Glutamatergic neuron (in vitro differentiated cells): ENCODE data around the gene CREB5. TPM values are rescaled to one million over a fixed set of nuclear protein-coding genes. Genes with fewer than 3 reads are reported as not detected.
A peak's percentile ranks its signal among the peaks of the same experiment; 100 is the strongest.

Experiments
- DNase-seq: peaks from one replicate; pipeline ENCODE4 v3.0.0; 2022
- H3K27ac Mint-ChIP-seq: one replicate; pipeline ENCODE4 v1.8.0; 2020; ENCODE audit warnings: mild to moderate bottlenecking, mixed read lengths, inconsistent platforms; ENCODE audit not compliant: unreplicated experiment
- H3K27me3 Mint-ChIP-seq: one replicate; pipeline ENCODE4 v1.8.0; 2020; ENCODE audit warnings: mild to moderate bottlenecking, moderate library complexity, mixed read lengths, inconsistent platforms; ENCODE audit not compliant: unreplicated experiment
- H3K36me3 Mint-ChIP-seq: one replicate; pipeline ENCODE4 v1.8.0; 2020; ENCODE audit warnings: mild to moderate bottlenecking, mixed read lengths, inconsistent platforms; ENCODE audit not compliant: unreplicated experiment
- H3K4me1 Mint-ChIP-seq: one replicate; pipeline ENCODE4 v1.8.0; 2020; ENCODE audit warnings: mild to moderate bottlenecking, low read depth, mixed read lengths, inconsistent platforms; ENCODE audit not compliant: unreplicated experiment
- H3K4me3 Mint-ChIP-seq: one replicate; pipeline ENCODE4 v1.8.0; 2020; ENCODE audit warnings: mild to moderate bottlenecking, mixed read lengths, inconsistent platforms; ENCODE audit not compliant: unreplicated experiment
- H3K9me3 Mint-ChIP-seq: one replicate; pipeline ENCODE4 v1.8.0; 2020; ENCODE audit warnings: mild to moderate bottlenecking, moderate library complexity, mixed read lengths, inconsistent platforms; ENCODE audit not compliant: unreplicated experiment
- total RNA-seq: library from RNA; stranded (reverse); fragmentation: NEBNext Ultra II Directional; extraction: Animal tissue kit (Norgen Biotek cat#: 25700); gene quantifications from one replicate; pipeline ENCODE4 v1.2.1, GENCODE V29; 2021; ENCODE audit not compliant: unreplicated experiment
- TF ChIP-seq, protein P1 (sequence below): fragments of 200-600 bp; sonication (generic); IDR thresholded peaks from one replicate; pipeline ENCODE4 v1.5.0; 2021; ENCODE audit not compliant: partially characterized antibody, unreplicated experiment

Gene CREB5
- total RNA-seq, 1 donor from 2014 or later, result 50.4 TPM

DNA sequence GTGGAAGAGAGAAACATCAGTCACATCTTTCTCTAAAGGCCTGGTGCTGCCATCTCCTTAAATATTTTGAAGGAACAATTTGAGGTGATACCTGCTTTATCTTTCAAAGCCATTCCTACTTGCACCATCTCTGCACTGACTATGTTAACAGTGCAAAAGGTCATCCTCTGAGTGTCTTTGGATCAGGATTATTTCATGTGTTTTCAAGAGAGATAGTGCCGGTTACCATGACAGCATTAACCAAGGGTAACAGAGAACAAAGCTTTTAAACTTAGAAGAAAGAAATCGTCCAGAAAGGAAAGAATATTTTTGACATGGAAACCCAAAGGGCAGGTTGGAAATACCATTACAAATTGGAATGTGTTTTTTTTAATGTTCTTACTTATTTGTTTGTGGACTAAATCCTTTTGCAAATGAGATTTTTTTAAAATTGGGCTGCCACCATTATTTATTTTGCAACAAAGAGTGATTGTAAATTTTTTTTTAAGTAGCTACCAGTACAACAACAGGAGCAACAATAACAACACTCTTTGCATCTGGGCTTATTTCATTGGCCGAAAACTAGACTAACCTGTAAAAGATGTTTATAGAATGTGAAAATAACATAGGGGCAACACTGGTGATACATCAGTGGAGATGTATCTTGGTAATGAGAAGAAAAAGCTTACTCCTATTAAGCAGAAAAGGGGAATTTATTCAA lies 234.2 kb downstream of the CREB5 start:
- Mint-ChIP-seq H3K4me3 (no peak overlapping the region), H3K27me3 (peaks cover 3% of the 10 kb centered on the region), H3K27ac (no peak overlapping the region), H3K4me1 (peaks cover 21% of the 10 kb centered on the region), H3K9me3 (peaks cover 4% of the 10 kb centered on the region), H3K36me3 (peaks cover 3% of the 10 kb centered on the region)
- TF ChIP-seq, protein P1, sequence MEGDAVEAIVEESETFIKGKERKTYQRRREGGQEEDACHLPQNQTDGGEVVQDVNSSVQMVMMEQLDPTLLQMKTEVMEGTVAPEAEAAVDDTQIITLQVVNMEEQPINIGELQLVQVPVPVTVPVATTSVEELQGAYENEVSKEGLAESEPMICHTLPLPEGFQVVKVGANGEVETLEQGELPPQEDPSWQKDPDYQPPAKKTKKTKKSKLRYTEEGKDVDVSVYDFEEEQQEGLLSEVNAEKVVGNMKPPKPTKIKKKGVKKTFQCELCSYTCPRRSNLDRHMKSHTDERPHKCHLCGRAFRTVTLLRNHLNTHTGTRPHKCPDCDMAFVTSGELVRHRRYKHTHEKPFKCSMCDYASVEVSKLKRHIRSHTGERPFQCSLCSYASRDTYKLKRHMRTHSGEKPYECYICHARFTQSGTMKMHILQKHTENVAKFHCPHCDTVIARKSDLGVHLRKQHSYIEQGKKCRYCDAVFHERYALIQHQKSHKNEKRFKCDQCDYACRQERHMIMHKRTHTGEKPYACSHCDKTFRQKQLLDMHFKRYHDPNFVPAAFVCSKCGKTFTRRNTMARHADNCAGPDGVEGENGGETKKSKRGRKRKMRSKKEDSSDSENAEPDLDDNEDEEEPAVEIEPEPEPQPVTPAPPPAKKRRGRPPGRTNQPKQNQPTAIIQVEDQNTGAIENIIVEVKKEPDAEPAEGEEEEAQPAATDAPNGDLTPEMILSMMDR, result no peak
- DNase-seq, result no peak

DNA sequence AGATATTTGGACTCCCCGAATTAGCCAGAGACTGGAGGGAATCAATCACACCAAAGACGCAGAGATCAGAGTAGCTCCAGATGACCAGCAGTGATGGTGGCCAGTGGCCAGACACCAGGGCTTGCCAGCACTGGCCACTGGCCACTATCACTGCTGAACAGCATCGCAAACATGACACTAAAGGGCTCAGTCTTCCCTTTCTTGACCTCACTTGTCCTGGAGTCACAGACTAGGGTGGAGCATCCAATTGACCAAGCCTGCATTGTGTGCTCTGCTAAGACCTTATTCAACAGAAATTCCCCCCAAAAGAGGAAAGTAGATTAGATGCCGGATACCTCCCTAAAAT lies 234.7 kb downstream of the CREB5 start:
- Mint-ChIP-seq H3K4me3 (no peak overlapping the region), H3K36me3 (peaks cover 3% of the 10 kb centered on the region), H3K9me3 (peaks cover 4% of the 10 kb centered on the region), H3K4me1 (peaks cover 21% of the 10 kb centered on the region), H3K27ac (no peak overlapping the region), H3K27me3 (peaks cover 3% of the 10 kb centered on the region)
- no peak for DNase-seq
- TF ChIP-seq, protein P1, result no peak

DNA sequence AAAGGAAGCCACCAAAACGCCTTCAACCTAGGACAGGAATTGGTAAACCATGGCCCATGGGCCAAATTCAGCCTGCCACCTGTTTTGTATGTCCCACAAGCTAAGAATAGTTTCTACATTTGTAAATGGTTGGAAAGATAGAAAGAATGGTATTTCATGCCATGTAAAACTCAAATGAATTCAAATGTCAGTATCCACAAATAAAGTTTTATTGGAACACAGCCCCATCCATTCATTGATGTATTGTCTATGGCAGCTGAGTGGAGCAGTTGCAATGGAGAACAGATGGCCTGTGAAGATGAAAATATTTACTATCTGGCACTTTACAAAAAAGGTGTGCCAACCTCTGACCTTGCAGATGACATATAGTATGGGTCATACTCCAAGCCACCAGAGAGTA lies 236.9 kb downstream of the CREB5 start:
- H3K4me1 Mint-ChIP-seq, result peaks cover 14% of the 10 kb centered on the region
- peaks cover 3% of the 10 kb centered on the region for H3K27me3 Mint-ChIP-seq
- TF ChIP-seq, protein P1, result no peak
- DNase-seq, result no peak
- H3K27ac Mint-ChIP-seq, result no peak overlapping the region
- no peak overlapping the region for H3K4me3 Mint-ChIP-seq
- H3K36me3 Mint-ChIP-seq, result peaks cover 3% of the 10 kb centered on the region
- H3K9me3 Mint-ChIP-seq, result no peaks in the 10 kb centered on the region

DNA sequence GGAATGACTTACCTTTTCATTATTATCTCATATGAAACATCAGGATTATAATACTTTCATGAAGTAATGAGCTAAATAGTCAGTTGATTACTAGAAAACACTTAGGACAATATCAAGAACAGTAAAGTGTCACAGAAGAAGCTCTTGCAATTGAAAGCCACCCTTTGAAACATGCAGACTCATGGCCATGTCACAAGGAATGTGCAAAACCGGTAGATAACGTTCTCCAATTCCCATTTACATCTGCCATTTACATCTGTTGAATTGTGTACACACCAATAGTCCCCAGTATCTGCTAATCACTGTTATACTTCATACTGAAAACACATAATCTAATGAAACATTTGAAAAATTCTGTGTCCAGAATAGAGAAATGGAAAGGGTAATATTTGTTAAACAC lies 237.5 kb downstream of the CREB5 start:
- Mint-ChIP-seq H3K4me3 (no peak overlapping the region), H3K4me1 (peaks cover 14% of the 10 kb centered on the region), H3K27me3 (peaks cover 1% of the 10 kb centered on the region), H3K9me3 (no peaks in the 10 kb centered on the region), H3K27ac (no peak overlapping the region), H3K36me3 (peaks cover under 1% of the 10 kb centered on the region)
- no peak for DNase-seq
- TF ChIP-seq, protein P1, result no peak

DNA sequence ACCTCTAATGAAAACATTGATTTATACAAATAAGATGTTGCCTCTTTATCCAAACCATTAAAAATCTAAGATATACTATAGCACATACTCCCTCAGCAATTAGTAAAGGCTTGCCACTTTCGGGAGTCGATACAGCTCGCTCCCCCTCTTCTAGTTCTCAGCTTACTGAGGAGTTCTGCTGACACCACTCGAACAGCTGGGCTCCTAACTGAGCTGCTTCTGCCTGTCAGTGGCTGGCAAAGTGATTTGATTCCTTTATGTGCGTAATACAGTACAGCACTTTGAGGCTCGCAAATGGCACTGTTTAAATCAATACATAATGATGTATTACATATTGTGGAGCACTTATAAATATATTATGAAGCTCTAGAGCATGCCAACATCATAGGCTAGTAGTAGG lies 241.8 kb downstream of the CREB5 start:
- no peaks in the 10 kb centered on the region for H3K27me3 Mint-ChIP-seq
- H3K36me3 Mint-ChIP-seq, result no peaks in the 10 kb centered on the region
- H3K9me3 Mint-ChIP-seq, result no peaks in the 10 kb centered on the region
- peak; percentile 20 for DNase-seq
- H3K4me1 Mint-ChIP-seq, result peaks cover 23% of the 10 kb centered on the region
- no peak overlapping the region for H3K4me3 Mint-ChIP-seq
- no peak overlapping the region for H3K27ac Mint-ChIP-seq
- TF ChIP-seq, protein P1, result no peak
